HUES6 (cell line): Measurements from ENCODE around the gene MYO1D.

Experiments
- H3K27ac ChIP-seq: 2 replicates; pipeline ENCODE4 v1.7.0; 2013; ENCODE audit warnings: low read depth, mild to moderate bottlenecking, low read length, inconsistent platforms
- H3K27me3 ChIP-seq: 2 replicates; pipeline ENCODE4 v1.6.1; 2013; ENCODE audit warnings: low read length; ENCODE audit not compliant: control insufficient read depth, insufficient read depth
- H3K36me3 ChIP-seq: 2 replicates; pipeline ENCODE4 v1.6.1; 2013; ENCODE audit warnings: low read length; ENCODE audit not compliant: control insufficient read depth, insufficient read depth
- H3K4me1 ChIP-seq: 2 replicates; pipeline ENCODE4 v1.6.1; 2013; ENCODE audit warnings: low read length; ENCODE audit not compliant: control insufficient read depth, insufficient read depth
- H3K4me3 ChIP-seq: 2 replicates; pipeline ENCODE4 v1.5.1; 2013; ENCODE audit warnings: low read depth, low read length
- H3K9ac ChIP-seq: one replicate; pipeline ENCODE4 v1.6.1; 2013; ENCODE audit warnings: mild to moderate bottlenecking, low read length
- H3K9me3 ChIP-seq: 2 replicates; pipeline ENCODE4 v1.6.1; 2013; ENCODE audit warnings: low read depth, low read length; ENCODE audit not compliant: control insufficient read depth, insufficient read depth

MYO1D gene

GRCh38 chr17:32913593-32913992 is 36.7 kb upstream of the MYO1D start:
- Histone ChIP-seq H3K4me1 (peaks cover 31% of the 10 kb centered on the region), H3K9me3 (peaks cover 4% of the 10 kb centered on the region; the same call in 1 of the 2 replicates), H3K27ac (no peak overlapping the region), H3K27me3 (no peaks in the 10 kb centered on the region), H3K36me3 (no peaks in the 10 kb centered on the region), H3K4me3 (no peak overlapping the region), H3K9ac (no peak overlapping the region)

DNA sequence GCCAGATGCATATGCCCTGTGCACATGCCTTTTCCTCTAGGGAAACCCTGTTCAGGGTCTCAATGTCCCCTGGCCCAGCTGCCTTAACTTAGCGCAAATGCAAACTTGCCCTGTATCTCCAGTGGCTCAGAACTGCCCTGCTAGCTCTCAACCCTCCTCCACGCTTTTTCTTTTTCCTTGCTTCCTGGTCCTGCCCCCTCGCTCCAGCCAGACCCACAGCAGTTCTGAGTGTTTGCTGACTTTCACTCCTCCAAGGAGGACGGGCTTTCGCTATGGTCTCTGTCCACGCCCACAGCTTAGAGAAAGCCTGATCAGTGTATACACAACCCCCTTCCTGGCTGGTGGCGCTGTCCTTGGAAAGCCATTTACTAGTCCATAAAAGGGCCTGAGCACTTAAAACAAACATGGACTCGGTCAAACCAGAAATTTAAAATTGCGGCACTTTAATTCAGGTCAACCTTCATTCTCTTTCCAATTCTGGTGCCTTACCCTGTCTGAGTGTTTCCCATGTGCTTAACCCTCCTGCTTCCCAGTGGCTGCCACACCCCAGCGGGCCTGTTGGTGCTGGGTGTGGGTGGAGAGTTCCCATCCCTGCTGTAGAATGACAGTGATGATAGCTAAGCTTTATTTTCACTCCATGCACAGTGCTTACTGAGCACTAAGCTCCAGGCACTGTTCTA is 35.4 kb upstream of the MYO1D start:
- Histone ChIP-seq H3K4me3 (no peak overlapping the region), H3K27me3 (no peaks in the 10 kb centered on the region), H3K9me3 (peaks cover 4% of the 10 kb centered on the region; the same call in 1 of the 2 replicates), H3K27ac (no peak overlapping the region), H3K36me3 (no peaks in the 10 kb centered on the region), H3K9ac (no peak overlapping the region), H3K4me1 (peaks cover 19% of the 10 kb centered on the region)

DNA sequence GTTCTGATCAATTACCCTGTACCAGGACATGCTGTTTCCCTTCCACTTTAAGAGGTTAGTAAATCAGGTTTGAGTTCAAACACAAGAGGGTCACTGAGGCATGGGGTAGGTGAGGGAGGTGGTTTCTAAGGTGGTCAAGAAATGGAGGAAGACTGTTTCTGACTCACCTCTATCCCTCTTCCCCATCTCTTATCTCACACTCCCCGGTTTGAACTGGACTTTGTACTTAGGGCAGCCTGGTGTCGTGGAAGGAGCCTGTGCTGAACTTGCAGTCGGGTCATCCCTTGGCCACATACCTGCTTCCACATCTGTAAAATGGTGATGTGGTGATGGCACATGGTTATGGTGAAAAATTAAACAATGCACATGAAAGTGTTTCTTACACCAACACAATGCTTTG is 33.8 kb upstream of the MYO1D start:
- H3K4me3 ChIP-seq: no peak overlapping the region
- no peak overlapping the region for H3K27ac ChIP-seq
- no peaks in the 10 kb centered on the region for H3K36me3 ChIP-seq
- H3K9me3 ChIP-seq: peaks cover 4% of the 10 kb centered on the region; the same call in 1 of the 2 replicates
- H3K4me1 ChIP-seq: peaks cover 15% of the 10 kb centered on the region
- no peak overlapping the region for H3K9ac ChIP-seq
- no peaks in the 10 kb centered on the region for H3K27me3 ChIP-seq

DNA sequence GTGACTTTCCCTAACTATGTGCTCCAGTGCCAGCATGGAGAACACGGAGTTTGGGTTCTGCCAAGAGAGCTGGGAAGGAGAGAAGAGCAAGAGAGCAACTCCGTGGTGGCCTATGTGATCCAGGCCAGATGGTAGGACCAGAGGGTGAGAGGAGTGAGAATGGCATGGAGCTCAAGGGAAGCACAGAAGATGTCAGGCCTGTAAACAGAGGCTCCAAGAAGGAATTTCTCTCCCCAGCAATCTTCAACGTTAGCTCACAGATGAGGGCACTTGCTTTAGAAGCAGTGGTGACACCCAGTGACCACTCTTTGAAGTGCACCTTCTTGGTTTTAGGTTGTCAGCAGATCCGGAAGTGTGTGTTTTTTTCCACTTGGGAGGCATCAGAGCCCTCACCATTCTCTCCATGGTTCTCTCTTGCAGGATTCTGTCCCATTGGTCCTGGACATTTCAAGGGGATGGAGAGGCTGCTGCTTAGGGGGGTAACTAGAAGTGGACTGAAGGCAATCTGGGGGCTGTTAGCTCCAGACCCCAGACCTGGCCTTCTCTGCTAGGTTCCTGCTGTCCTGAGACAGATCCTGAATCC is 33.0 kb upstream of the MYO1D start:
- H3K9ac ChIP-seq: no peak overlapping the region
- no peaks in the 10 kb centered on the region for H3K36me3 ChIP-seq
- H3K4me1 ChIP-seq: peaks cover 15% of the 10 kb centered on the region
- H3K4me3 ChIP-seq: no peak overlapping the region
- H3K27ac ChIP-seq: no peak overlapping the region
- H3K27me3 ChIP-seq: no peaks in the 10 kb centered on the region
- H3K9me3 ChIP-seq: peaks cover 4% of the 10 kb centered on the region; the same call in 1 of the 2 replicates

- Histone ChIP-seq H3K4me3 (no peak overlapping the region), H3K9me3 (0 out of 2 replicates have a peak, but pooled peaks cover 2% of the 10 kb centered on the region), H3K9ac (no peak overlapping the region), H3K36me3 (no peaks in the 10 kb centered on the region), H3K27ac (no peak overlapping the region), H3K4me1 (peaks cover 13% of the 10 kb centered on the region), H3K27me3 (no peaks in the 10 kb centered on the region)
Observed at GRCh38 chr17:32907583-32907982, 30.7 kb upstream of the MYO1D start.

DNA sequence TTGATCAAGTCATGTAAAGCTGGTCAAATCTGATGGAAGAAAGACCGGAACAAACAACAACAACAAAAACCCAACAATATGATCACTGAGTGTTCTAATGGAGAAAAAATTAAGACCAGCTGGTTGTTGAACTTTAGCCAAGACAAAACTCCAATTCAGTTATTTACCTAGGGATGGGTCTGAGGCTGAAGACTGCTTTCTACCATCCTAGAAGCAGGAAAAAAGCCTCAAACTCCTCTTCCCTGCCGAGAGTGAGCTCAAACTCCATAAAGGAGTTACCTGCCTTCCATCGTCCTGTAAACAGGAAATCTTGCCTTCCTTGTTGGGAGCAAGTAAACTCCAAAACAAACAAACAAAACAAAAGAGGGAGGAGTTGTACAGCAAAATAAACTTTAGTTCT is 28.0 kb upstream of the MYO1D start:
- no peak overlapping the region for H3K4me3 ChIP-seq
- no peaks in the 10 kb centered on the region for H3K36me3 ChIP-seq
- no peak overlapping the region for H3K27ac ChIP-seq
- H3K9me3 ChIP-seq: peaks cover 9% of the 10 kb centered on the region; the same call in 1 of the 2 replicates
- H3K27me3 ChIP-seq: no peaks in the 10 kb centered on the region
- H3K4me1 ChIP-seq: peaks cover 3% of the 10 kb centered on the region; the same call in 1 of the 2 replicates
- no peak overlapping the region for H3K9ac ChIP-seq

DNA sequence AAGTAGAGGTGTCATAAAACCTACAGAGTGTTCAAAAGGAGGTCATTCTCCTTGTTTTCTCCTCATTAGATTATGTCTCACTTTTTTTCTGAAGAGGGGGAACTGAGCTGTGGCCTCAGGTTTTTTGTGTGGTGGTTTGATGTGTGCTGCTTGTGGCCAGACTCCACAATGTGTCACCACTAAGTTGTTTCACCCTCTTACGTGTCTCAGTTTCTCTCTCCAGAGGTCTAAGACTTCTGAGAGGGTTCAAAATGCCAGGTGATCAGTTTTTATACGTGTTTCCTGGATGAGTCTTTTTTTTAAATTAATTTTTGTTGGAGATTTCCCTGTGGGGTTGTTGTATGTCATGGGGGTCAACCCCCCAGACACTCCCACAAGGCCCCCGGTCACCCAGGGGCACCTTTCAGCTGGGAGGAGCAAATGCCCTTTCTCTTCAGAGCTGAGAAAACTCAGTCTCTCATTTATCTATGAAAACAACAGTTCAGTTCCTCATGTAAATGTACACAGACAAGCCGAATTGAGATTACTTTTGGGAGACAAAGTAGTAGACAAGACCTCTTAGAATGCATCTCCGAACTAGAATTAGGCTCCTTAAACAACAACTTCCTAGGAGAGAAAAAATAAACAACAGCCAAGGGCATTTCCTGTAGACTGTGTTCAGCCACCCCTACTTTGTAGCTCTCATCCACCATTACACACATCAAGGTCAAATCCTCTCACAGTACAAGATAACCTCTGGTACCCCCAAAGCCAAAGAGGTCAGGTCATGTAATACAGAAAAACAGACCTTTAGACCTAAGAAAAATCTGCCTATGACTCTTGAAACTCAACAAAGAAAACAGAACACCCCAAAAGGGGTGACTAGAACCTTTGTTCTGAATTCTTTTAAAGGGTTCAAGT is 27.1 kb upstream of the MYO1D start:
- Histone ChIP-seq H3K9ac (no peak overlapping the region), H3K27me3 (no peaks in the 10 kb centered on the region), H3K27ac (no peak overlapping the region), H3K4me3 (no peak overlapping the region), H3K4me1 (no peaks in the 10 kb centered on the region), H3K36me3 (no peaks in the 10 kb centered on the region), H3K9me3 (peaks cover 9% of the 10 kb centered on the region; the same call in 1 of the 2 replicates)

DNA sequence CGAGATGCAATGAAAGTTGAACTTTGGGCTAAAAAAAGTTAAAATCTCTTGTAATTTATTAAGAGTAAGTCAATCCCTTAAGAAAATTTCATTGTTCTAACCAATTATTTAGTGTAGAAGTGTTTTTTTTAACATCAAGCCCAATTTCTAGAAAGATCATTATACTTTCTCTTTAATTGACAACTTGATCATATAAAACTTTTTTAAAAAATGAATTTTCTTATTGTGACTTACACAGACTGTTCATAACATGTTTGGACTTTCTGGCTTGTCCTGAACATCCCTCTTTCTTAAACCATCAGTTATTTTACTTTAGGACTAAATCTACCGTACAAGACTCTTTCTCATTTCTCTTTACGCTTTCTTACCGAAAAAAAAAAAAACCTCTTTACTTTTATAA is 24.8 kb upstream of the MYO1D start:
- Histone ChIP-seq H3K4me3 (no peak overlapping the region), H3K36me3 (no peaks in the 10 kb centered on the region), H3K9ac (no peak overlapping the region), H3K9me3 (peaks cover 9% of the 10 kb centered on the region; the same call in 1 of the 2 replicates), H3K27ac (no peak overlapping the region), H3K4me1 (no peaks in the 10 kb centered on the region; the same call in 1 of the 2 replicates), H3K27me3 (no peaks in the 10 kb centered on the region)

- H3K36me3 ChIP-seq: no peaks in the 10 kb centered on the region
- H3K4me3 ChIP-seq: no peak overlapping the region
- H3K4me1 ChIP-seq: no peaks in the 10 kb centered on the region; the same call in 1 of the 2 replicates
- no peak overlapping the region for H3K27ac ChIP-seq
- no peak overlapping the region for H3K9ac ChIP-seq
- H3K9me3 ChIP-seq: peaks cover 9% of the 10 kb centered on the region; the same call in 1 of the 2 replicates
- H3K27me3 ChIP-seq: no peaks in the 10 kb centered on the region
Observed at GRCh38 chr17:32899236-32900013, 22.5 kb upstream of the MYO1D start.

DNA sequence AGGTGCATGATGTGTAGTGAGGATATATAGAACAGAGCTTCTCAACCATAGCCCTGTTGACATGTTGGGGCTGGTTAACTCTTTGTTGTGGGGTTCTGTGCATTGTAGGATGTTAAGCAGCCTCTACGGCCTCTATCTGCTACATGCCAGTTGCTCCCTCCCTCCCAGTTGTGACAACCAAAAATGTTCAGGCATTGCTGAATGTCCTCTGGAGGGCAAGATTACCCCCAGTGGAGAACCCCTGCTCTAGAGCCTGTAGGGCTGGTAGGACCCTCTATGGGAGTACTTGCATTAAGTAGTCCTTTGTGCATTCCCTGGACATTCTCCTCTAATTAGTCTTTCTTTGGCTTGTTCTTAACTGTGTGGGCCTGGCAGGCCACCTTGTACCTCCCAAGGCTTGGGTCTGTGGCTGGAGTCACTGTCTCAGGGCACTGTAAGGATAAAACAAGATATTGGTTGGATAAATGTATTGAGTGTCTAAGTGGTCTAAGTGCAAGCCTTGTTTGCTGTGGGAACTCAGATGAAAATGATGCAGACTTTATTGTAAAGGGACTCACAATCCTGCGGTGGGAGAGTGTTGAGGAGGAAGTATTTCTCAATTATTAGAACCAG is 19.8 kb upstream of the MYO1D start:
- Histone ChIP-seq H3K27me3 (no peaks in the 10 kb centered on the region), H3K4me1 (no peaks in the 10 kb centered on the region; the same call in 1 of the 2 replicates), H3K4me3 (no peak overlapping the region), H3K27ac (no peak overlapping the region), H3K9ac (no peak overlapping the region), H3K9me3 (peaks cover 10% of the 10 kb centered on the region; the same call in 1 of the 2 replicates), H3K36me3 (no peaks in the 10 kb centered on the region)
